Measurements from ENCODE around the gene KLHL1. TPM values are rescaled to one million over a fixed set of nuclear protein-coding genes. Genes with fewer than 3 reads are reported as not detected.

KLHL1 gene
- total RNA-seq, 1 experiment from 2014 or later, result not detected

DNA sequence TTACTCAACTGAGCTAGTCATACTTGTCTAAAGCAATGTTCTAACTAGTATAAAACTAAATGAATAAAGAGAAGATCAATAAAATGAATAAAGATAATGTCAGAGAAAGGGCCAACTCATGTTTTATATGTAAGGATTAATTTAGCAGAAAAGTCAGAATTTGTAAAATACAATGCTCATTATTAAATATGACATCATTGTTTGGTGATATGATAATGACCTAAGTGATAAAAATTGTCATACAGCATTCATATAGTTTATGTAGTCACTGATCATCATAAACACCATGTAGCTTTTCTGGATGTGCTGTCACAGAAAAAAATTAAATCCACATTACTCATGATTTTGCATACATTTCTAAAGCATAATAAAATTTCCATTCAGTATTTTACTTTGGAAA, 3.8 kb downstream of the KLHL1 start:
- no peaks in the 10 kb centered on the region for H3K36me3 ChIP-seq (ENCODE audit: control insufficient read depth, insufficient read depth, low read length)
- ChIA-PET POLR2A (no interaction called here), CTCF (no interaction called here)
- no peaks in the 10 kb centered on the region for H3K4me1 ChIP-seq (ENCODE audit: control insufficient read depth, insufficient read depth, low read length)
- TF ChIP-seq SIN3A (IDR thresholded peaks at IDR 0.05; ENCODE audit: borderline replicate concordance, insufficient read depth, low read depth, low read length) (no peak), POLR2AphosphoS5 (IDR thresholded peaks at IDR 0.05; ENCODE audit: low read depth, low read length) (no peak), TCF7L2 (IDR thresholded peaks at IDR 0.05; ENCODE audit: low read depth, low read length) (no peak)
- TF ChIP-seq, protein P1, sequence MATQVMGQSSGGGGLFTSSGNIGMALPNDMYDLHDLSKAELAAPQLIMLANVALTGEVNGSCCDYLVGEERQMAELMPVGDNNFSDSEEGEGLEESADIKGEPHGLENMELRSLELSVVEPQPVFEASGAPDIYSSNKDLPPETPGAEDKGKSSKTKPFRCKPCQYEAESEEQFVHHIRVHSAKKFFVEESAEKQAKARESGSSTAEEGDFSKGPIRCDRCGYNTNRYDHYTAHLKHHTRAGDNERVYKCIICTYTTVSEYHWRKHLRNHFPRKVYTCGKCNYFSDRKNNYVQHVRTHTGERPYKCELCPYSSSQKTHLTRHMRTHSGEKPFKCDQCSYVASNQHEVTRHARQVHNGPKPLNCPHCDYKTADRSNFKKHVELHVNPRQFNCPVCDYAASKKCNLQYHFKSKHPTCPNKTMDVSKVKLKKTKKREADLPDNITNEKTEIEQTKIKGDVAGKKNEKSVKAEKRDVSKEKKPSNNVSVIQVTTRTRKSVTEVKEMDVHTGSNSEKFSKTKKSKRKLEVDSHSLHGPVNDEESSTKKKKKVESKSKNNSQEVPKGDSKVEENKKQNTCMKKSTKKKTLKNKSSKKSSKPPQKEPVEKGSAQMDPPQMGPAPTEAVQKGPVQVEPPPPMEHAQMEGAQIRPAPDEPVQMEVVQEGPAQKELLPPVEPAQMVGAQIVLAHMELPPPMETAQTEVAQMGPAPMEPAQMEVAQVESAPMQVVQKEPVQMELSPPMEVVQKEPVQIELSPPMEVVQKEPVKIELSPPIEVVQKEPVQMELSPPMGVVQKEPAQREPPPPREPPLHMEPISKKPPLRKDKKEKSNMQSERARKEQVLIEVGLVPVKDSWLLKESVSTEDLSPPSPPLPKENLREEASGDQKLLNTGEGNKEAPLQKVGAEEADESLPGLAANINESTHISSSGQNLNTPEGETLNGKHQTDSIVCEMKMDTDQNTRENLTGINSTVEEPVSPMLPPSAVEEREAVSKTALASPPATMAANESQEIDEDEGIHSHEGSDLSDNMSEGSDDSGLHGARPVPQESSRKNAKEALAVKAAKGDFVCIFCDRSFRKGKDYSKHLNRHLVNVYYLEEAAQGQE (IDR thresholded peaks at IDR 0.05; ENCODE audit: insufficient read depth in 1 of 2, low read depth in 2 of 2, low read length in 1 of 2), result no peak
- TF ChIP-seq, protein P2, sequence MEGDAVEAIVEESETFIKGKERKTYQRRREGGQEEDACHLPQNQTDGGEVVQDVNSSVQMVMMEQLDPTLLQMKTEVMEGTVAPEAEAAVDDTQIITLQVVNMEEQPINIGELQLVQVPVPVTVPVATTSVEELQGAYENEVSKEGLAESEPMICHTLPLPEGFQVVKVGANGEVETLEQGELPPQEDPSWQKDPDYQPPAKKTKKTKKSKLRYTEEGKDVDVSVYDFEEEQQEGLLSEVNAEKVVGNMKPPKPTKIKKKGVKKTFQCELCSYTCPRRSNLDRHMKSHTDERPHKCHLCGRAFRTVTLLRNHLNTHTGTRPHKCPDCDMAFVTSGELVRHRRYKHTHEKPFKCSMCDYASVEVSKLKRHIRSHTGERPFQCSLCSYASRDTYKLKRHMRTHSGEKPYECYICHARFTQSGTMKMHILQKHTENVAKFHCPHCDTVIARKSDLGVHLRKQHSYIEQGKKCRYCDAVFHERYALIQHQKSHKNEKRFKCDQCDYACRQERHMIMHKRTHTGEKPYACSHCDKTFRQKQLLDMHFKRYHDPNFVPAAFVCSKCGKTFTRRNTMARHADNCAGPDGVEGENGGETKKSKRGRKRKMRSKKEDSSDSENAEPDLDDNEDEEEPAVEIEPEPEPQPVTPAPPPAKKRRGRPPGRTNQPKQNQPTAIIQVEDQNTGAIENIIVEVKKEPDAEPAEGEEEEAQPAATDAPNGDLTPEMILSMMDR (IDR thresholded peaks at IDR 0.05), result no peak
- DNase-seq (ENCODE audit: low read depth, low spot score) (no peak), ATAC-seq (no peak)
- H3K9me3 ChIP-seq (ENCODE audit: control insufficient read depth, insufficient read depth, low read depth, low read length), result no peaks in the 10 kb centered on the region
- H3K4me3 ChIP-seq (ENCODE audit: low read depth in 2 of 2, low read length in 2 of 2), result no peak overlapping the region
- no TSS peak for BruUV-seq (replicated peaks)
- H3K27ac ChIP-seq (ENCODE audit: low read length), result no peak overlapping the region
- H3K27me3 ChIP-seq (ENCODE audit: control insufficient read depth, insufficient read depth, low read length), result no peaks in the 10 kb centered on the region
- in situ Hi-C loops (cut with HindIII; ENCODE audit: low pct_unique_long_range_greater_than_20kb, low sequenced_read_pairs), result no loop called here
- intact Hi-C loops (cut with micrococcal nuclease; ENCODE audit: unreplicated experiment), result no loop called here

DNA sequence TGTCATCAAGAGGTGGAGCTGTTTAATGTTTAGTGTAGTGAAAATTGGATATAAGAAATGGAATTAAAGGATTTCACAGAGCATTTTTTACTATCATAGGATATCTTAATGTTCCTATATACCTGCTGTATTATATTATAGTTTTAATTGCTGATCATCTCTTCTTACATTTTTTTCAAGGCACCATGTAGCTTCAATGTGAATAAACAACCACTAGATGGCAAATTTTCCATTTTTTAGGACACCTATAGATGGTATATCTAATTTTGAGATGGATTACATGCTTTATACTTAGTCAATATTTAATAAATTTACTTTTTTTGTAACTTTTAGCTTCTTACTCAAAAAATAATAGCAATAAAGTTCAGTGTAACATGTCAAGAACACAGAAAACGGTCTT, 9.6 kb downstream of the KLHL1 start:
- no peak for ATAC-seq
- H3K9me3 ChIP-seq (ENCODE audit: control insufficient read depth, insufficient read depth, low read depth, low read length), result no peaks in the 10 kb centered on the region
- intact Hi-C loops (cut with micrococcal nuclease; ENCODE audit: unreplicated experiment), result loop anchor here (2.0 kb wide), 1 partner anchor 212 kb away; no protein-coding TSS in a partner anchor

More for the DNA sequence above, 9.6 kb downstream of the KLHL1 start:
- CTCF ChIA-PET, result interaction anchor here (0.5 to 0.6 kb wide), 2 partner anchors 12 to 69 kb away, joined by 3 to 5 read pairs; no protein-coding TSS in a partner anchor
- no peak overlapping the region for H3K4me3 ChIP-seq (ENCODE audit: low read depth in 2 of 2, low read length in 2 of 2)
- no TSS peak for BruUV-seq (replicated peaks)
- no peaks in the 10 kb centered on the region for H3K36me3 ChIP-seq (ENCODE audit: control insufficient read depth, insufficient read depth, low read length)
- in situ Hi-C loops (cut with HindIII; ENCODE audit: low pct_unique_long_range_greater_than_20kb, low sequenced_read_pairs), result no loop called here
- DNase-seq (ENCODE audit: low read depth, low spot score), result no peak
- no peaks in the 10 kb centered on the region for H3K4me1 ChIP-seq (ENCODE audit: control insufficient read depth, insufficient read depth, low read length)
- no peak for TF ChIP-seq SIN3A (IDR thresholded peaks at IDR 0.05; ENCODE audit: borderline replicate concordance, insufficient read depth, low read depth, low read length)
- no peak for TF ChIP-seq POLR2AphosphoS5 (IDR thresholded peaks at IDR 0.05; ENCODE audit: low read depth, low read length)
- TF ChIP-seq, protein P1 (IDR thresholded peaks at IDR 0.05; ENCODE audit: insufficient read depth in 1 of 2, low read depth in 2 of 2, low read length in 1 of 2), result no peak
- TF ChIP-seq TCF7L2 (IDR thresholded peaks at IDR 0.05; ENCODE audit: low read depth, low read length), result no peak
- TF ChIP-seq, protein P2 (IDR thresholded peaks at IDR 0.05), result no peak
- no peak overlapping the region for H3K27ac ChIP-seq (ENCODE audit: low read length)
- POLR2A ChIA-PET, result no interaction called here
- H3K27me3 ChIP-seq (ENCODE audit: control insufficient read depth, insufficient read depth, low read length), result no peaks in the 10 kb centered on the region

Measured in Panc1 (cell line).